ENCODE results near the gene IPO13. TPM values are rescaled to one million over a fixed set of nuclear protein-coding genes. Genes with fewer than 3 reads are reported as not detected.

Gene IPO13
- total and polyA plus RNA-seq, 10 of the 15 experiments (the other 5 are each of a cell fraction or from before 2014, with no cell fraction given) = 7.1 to 26.6 (median 15.9) TPM

- ChIA-PET SMC1A (ENCODE audit: uncharacterized antibody, unreplicated experiment) (no interaction called here), CTCF (no interaction called here), POLR2A (no interaction called here), RAD21 (ENCODE audit: unreplicated experiment) (no interaction called here)
- in situ Hi-C loops (cut with MboI) = no loop called here
- no peaks in the 10 kb centered on the region for H4K20me1 ChIP-seq (ENCODE audit: control insufficient read depth, insufficient read depth)
- H3K4me2 ChIP-seq (ENCODE audit: control insufficient read depth, insufficient read depth) = peak overlapping the region; percentile 96; the same call in 1 of the 2 replicates
- no peaks in the 10 kb centered on the region for H3K9me3 ChIP-seq (replicated peaks; ENCODE audit: control insufficient read depth, insufficient read depth, low read length)
- no peaks in the 10 kb centered on the region for H3K27me3 ChIP-seq (replicated peaks in 1 of 2; ENCODE audit: control insufficient read depth in 2 of 2, insufficient read depth in 2 of 2, low read length in 1 of 2)
- no peak for TF ChIP-seq BACH1 (IDR thresholded peaks at IDR 0.05; ENCODE audit: borderline replicate concordance)
- no peak for TF ChIP-seq ZNF687 (IDR thresholded peaks at IDR 0.05)
- TF ChIP-seq FOXK2 (IDR thresholded peaks at IDR 0.05) = no peak
- H3K9ac ChIP-seq (ENCODE audit: control insufficient read depth, insufficient read depth, low read length) = no peak overlapping the region
- H3K36me3 ChIP-seq (ENCODE audit: control insufficient read depth in 2 of 2, insufficient read depth in 2 of 2, low read length in 1 of 2) = peaks cover 4 to 7% of the 10 kb centered on the region in 2 experiments
- FAIRE-seq = no peak
- 87% methylated on average over 17 of the region's 20 CpGs for WGBS (ENCODE audit: insufficient coverage, insufficient replicate concordance, low lambda C conversion rate, missing lambda C conversion rate)
- H3K27ac ChIP-seq (ENCODE audit: control insufficient read depth, insufficient read depth) = no peak overlapping the region
- H2AFZ ChIP-seq (ENCODE audit: control insufficient read depth, low read depth, low read length) = no peak overlapping the region
- peaks cover 31% of the 10 kb centered on the region for H3K79me2 ChIP-seq (ENCODE audit: control insufficient read depth, insufficient read depth, low read length)
- H3K4me3 ChIP-seq = no peak overlapping the region; the same call in 1 of the 2 replicates
- H3K4me1 ChIP-seq (ENCODE audit: control insufficient read depth, insufficient read depth, low read length) = peaks cover 22% of the 10 kb centered on the region
- DNase-seq (ENCODE audit: low read depth, low spot score) = no peak
- no TSS peak for BruUV-seq (replicated peaks)
- intact Hi-C loops (cut with micrococcal nuclease; ENCODE audit: unreplicated experiment) = no loop called here
- ATAC-seq = no peak
Measured at GRCh38 chr1:43981135-43981491, 34.4 kb downstream of the IPO13 start.

GRCh38 chr1:43981636-43982035 is 34.9 kb downstream of the IPO13 start:
- no peak overlapping the region for H3K4me3 ChIP-seq
- no peaks in the 10 kb centered on the region for H3K9me3 ChIP-seq (replicated peaks; ENCODE audit: control insufficient read depth, insufficient read depth, low read length)
- no peaks in the 10 kb centered on the region for H3K27me3 ChIP-seq (replicated peaks in 1 of 2; ENCODE audit: control insufficient read depth in 2 of 2, insufficient read depth in 2 of 2, low read length in 1 of 2)
- no peak overlapping the region for H2AFZ ChIP-seq (ENCODE audit: control insufficient read depth, low read depth, low read length)
- SMC1A ChIA-PET (ENCODE audit: uncharacterized antibody, unreplicated experiment) = no interaction called here
- peaks cover 4 to 5% of the 10 kb centered on the region in 2 experiments for H3K36me3 ChIP-seq (ENCODE audit: control insufficient read depth in 2 of 2, insufficient read depth in 2 of 2, low read length in 1 of 2)
- TF ChIP-seq MTA2 (IDR thresholded peaks at IDR 0.05; ENCODE audit: low read depth) (no peak), RFX5 (IDR thresholded peaks at IDR 0.05; ENCODE audit: low read depth, low read length) (no peak), TBL1XR1 (IDR thresholded peaks at IDR 0.05; ENCODE audit: low read depth, low read length) (no peak), SUZ12 (IDR thresholded peaks at IDR 0.05; ENCODE audit: unreplicated experiment) (no peak)
- POLR2A ChIA-PET = no interaction called here
- BruUV-seq (replicated peaks) = no TSS peak
- ATAC-seq (no peak), FAIRE-seq (no peak), DNase-seq (ENCODE audit: low read depth, low spot score) (no peak)
- no peak overlapping the region for H3K4me2 ChIP-seq (ENCODE audit: control insufficient read depth, insufficient read depth)
- H3K27ac ChIP-seq (ENCODE audit: control insufficient read depth, insufficient read depth) = no peak overlapping the region
- in situ Hi-C loops (cut with MboI) = no loop called here
- no peak overlapping the region for H3K9ac ChIP-seq (ENCODE audit: control insufficient read depth, insufficient read depth, low read length)
- 91% methylated on average over 20 of the region's 20 CpGs for WGBS (ENCODE audit: insufficient coverage, insufficient replicate concordance, low lambda C conversion rate, missing lambda C conversion rate)
- H4K20me1 ChIP-seq (ENCODE audit: control insufficient read depth, insufficient read depth) = no peaks in the 10 kb centered on the region
- H3K4me1 ChIP-seq (ENCODE audit: control insufficient read depth, insufficient read depth, low read length) = peaks cover 20% of the 10 kb centered on the region
- intact Hi-C loops (cut with micrococcal nuclease; ENCODE audit: unreplicated experiment) = no loop called here
- H3K79me2 ChIP-seq (ENCODE audit: control insufficient read depth, insufficient read depth, low read length) = peaks cover 26% of the 10 kb centered on the region
- RAD21 ChIA-PET (ENCODE audit: unreplicated experiment) = no interaction called here
- CTCF ChIA-PET = no interaction called here

Data from GM12878 (cell line).